ENCODE data around the gene ITGB5.
A peak's percentile ranks its signal among the peaks of the same experiment; 100 is the strongest.
"Not testable (repeated sequence)": the region's sequence is repeated elsewhere in the genome, so short reads cannot be mapped to it uniquely, and the experiment has no call there.

The ITGB5 gene

GRCh38 chr3:124766113-124767095 lies 120.8 kb downstream of the ITGB5 start:
- DNase-seq, result no peak

GRCh38 chr3:124765197-124765840 lies 121.8 kb downstream of the ITGB5 start:
- DNase-seq, result no peak

DNA sequence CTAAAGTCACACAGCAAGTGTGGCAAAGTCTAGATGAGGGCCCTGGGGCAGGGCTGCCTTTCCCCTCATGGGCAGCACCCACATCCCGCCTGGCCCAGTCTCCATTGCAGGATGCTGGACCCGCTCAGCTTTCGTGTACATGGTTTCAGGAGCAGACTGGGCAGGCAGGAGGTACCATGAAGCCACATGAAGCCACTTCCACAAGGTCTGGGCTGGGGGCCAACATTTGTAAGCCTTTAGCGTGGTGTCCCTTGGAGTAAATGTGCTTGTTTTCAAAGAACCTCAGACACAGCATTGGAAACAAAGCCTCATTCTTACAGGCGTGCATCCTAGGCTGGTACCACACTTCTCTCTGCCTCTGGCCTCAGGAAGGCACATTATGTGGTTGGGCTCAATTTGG lies 122.4 kb downstream of the ITGB5 start:
- no peak for DNase-seq

DNA sequence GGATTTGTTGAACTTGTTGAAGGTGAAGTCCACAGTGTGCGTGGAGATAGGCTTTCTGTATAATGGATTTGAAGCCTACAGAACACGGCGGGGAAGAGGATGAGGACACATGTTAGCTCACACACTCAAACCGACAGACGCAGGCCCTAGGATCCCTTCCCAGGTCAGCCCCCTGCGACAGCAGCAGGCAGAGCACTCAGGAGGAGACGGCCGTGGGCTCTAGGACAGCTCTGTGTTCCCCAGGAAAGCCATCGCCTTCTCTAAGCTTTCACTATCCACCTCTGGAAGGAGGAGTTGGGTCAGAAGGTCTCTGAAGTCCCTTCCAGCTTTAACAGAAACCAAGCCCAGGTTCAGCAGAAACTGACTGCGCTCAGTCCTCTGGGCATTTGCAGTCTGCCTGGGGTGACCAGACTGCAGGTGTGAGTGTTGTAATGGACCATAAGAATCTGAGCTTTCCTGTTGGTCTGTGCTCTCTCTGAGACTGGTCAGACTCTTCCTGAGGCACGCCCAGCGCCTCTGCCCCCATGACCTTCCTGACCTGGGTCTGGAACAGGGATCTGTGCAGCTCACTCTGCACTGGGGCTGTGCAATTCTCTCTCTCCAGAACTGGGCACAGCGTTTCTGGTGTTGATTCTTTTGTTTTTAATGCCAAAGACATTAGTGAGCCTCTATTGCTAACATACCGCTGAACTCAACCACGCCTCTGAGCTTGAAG lies 123.4 kb downstream of the ITGB5 start:
- no peak for DNase-seq

DNA sequence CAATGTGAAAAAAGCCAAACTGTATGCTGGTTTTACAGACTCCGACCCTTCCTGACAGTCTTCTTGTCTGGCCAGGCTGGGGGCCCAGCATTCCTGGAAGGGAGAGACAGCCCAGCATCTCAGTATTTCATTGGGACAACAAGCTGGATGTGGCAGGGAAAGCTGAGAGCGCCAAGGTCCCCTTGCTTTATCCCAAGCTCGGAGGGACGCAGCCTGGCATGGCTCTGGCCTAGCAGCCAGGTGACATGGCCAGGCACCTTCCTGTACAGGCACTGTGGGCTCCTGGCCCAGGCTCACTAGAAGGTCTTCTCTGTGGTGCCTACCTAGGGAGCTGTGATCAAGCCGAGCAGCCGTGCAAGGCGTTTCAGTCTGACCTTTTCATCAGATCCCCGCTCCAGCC lies 124.0 kb downstream of the ITGB5 start:
- DNase-seq, result no peak

- no peak for DNase-seq
These were observed 124.5 kb downstream of the ITGB5 start for GRCh38 chr3:124762661-124763011.

- no peak for DNase-seq
These were observed 125.1 kb downstream of the ITGB5 start for GRCh38 chr3:124761935-124762660.

- peak; percentile 72 for DNase-seq
These were observed 125.8 kb downstream of the ITGB5 start for GRCh38 chr3:124761250-124761796.

DNA sequence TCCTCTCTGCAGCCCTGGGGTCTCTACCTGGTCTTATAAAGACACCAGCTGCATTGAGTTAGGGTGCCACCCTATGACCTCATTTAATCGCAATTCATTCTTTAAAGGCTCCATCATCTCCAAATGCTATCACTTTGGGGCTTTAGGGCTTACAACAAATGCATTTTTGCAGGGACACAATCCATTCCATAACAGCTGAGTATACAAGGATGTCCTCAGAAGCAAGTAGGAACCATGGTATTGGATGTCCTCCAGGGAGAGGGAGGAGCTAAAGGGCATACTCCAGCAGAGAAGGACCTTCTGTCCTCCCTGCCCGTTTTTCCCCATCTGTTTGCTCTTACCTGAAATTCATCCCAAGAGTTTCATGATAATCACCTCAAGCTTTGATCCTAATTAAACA lies 126.6 kb downstream of the ITGB5 start:
- no peak for DNase-seq

GRCh38 chr3:124759666-124760401 lies 127.3 kb downstream of the ITGB5 start:
- no peak for DNase-seq

DNA sequence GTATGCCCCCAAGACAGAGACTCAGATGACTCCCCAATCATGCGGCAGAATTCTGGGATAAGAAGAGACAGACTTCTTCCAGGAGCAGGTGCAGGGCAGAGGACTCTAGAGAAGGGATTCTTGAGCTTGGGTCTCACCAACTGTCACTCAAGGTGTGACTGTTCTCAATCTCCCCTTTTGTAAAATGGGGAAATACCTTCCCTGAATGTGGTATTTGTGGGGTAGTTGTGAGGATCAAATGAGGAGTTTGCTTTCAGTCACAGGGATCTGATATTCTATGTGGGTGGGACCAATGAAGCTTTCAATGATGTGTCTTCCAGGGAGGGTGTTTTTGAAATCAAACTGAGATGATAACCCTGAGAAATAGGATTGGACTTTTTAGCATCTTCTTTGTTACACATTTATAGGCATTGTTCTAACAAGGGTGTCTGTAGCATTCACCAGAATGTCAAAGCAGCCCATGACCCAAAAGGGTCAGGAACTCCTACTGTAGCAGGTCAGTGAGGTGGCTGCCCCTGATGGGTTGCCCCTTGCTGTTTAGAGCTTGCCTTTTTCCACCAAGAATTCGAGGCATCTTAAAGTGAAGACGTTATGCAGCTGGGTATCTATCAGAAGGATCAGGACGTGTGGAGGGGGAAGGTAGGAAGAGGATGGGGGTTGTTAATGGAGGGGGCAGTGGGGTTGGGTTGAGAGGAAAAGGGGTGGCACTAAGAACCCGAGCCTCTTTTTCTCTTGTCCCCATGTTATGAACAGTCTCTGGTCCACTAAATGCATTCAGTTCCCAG lies 128.1 kb downstream of the ITGB5 start:
- DNase-seq, result no peak

DNA sequence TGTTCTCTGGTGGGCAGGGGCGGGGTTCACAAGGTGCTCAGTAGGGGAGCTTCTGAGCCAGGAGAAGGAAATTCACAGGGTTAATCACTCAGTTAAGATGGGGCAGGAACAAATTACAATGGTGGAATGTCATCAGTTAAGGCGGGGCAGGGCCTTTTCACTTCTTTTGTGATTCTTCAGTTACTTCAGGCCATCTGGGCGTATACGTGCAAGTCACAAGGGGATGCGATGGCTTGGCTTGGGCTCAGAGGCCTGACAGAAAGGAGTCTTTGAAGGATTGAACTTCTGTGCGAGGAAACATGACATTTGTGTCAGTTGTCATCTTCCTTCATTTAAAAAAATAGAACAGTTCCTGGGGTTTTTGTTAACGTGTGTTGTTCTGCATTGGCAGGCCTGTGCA lies 129.2 kb downstream of the ITGB5 start:
- DNase-seq, result not testable (repeated sequence)

DNA sequence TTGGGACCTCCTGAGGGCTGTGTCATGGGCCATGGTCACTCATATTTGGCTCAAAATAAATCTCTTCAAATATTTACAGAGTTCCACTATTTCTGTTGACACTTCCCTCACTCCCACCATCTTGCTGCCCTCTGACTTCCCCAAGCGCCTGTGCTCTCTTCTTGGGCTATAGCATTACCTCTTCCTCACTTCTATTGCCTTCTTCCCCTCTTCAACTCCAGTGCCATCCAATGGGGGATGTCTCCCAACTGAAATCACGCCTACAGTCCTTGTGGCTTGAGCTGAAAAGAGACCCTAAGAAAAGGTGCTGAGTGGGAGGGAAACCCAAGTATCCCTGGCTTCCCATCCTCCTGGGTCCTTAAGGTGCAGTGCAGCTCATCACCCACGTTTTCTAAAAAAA lies 135.1 kb downstream of the ITGB5 start:
- no peak for DNase-seq

DNA sequence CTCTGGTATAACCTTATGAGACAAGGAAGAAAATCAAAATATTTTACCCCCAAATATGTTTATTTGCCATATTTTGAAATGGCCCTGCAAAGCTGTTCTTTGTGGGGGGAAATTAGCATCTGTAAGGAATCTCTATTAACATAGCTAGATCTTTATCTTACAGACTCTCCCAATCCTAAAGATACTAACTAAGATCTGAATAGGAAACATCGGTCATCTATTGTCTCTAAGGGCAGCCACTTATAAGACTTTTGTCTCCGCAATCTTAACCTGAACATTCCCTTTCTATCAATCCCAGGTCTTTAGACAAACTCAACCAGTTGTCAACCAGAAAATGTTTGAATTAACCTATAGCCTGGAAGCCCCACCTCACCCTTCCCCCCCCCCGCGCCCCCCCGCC lies 135.7 kb downstream of the ITGB5 start:
- no peak for DNase-seq

- not testable (repeated sequence) for DNase-seq
These were observed 137.3 kb downstream of the ITGB5 start for GRCh38 chr3:124749877-124750276.

GRCh38 chr3:124748560-124749198 lies 138.5 kb downstream of the ITGB5 start:
- no peak for DNase-seq

GRCh38 chr3:124747111-124747981 lies 139.8 kb downstream of the ITGB5 start:
- DNase-seq, result no peak

GRCh38 chr3:124745756-124746155 lies 141.4 kb downstream of the ITGB5 start:
- DNase-seq, result no peak

DNA sequence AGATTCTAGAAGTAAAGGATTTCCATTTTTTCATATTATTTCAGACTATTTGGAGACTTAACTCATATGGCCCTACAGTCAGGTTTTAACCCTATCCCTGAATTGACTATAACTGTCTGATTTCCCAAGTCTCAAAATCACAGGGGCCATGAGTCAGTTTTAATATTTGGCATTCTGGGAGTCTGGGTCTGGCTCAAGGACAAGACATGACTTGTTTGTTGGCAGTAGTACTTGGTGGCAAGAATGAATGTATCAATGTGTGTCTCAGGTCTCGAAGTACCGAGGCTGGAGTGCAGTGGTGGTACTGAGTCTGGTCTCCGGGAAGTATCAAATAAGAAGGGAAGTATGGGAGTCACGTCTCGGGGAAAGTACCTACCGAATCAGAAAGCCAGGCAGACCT lies 146.1 kb downstream of the ITGB5 start:
- no peak for DNase-seq

DNA sequence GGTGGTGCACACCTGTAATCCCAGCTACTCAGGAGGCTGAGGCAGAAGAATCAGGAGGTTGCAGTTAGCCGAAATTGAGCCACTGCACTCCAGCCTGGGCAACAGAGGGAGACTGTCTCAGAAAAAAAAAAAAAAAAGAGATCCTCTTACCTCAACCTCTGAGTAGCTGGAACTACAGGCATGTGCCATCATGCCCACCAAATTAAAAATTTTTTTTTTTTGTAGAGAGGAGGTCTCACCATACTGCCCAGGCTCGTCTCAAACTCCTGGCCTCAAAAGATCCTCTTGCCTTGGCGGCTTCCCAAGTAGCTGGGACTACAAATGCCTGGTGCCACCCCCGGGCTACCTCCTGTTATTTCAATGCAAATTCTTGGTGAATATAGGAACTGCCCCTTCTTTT lies 155.4 kb downstream of the ITGB5 start:
- DNase-seq, result no peak

Measured in kidney glomerular epithelial cell (primary cell).